Skeletal muscle cell (primary cell): ENCODE measurements around the gene ENDOD1.
"Not testable (repeated sequence)": the region's sequence is repeated elsewhere in the genome, so short reads cannot be mapped to it uniquely, and the experiment has no call there.

Experiments
- DNase-seq: peaks from one replicate; pipeline ENCODE4 v3.0.0-alpha.2; 2010; ENCODE audit warnings: low read depth
- H3K4me3 ChIP-seq: 2 replicates; pipeline ENCODE4 v1.5.1; 2011; ENCODE audit warnings: low read depth, mild to moderate bottlenecking, control low read depth, low read length, moderate library complexity

Gene ENDOD1

DNA sequence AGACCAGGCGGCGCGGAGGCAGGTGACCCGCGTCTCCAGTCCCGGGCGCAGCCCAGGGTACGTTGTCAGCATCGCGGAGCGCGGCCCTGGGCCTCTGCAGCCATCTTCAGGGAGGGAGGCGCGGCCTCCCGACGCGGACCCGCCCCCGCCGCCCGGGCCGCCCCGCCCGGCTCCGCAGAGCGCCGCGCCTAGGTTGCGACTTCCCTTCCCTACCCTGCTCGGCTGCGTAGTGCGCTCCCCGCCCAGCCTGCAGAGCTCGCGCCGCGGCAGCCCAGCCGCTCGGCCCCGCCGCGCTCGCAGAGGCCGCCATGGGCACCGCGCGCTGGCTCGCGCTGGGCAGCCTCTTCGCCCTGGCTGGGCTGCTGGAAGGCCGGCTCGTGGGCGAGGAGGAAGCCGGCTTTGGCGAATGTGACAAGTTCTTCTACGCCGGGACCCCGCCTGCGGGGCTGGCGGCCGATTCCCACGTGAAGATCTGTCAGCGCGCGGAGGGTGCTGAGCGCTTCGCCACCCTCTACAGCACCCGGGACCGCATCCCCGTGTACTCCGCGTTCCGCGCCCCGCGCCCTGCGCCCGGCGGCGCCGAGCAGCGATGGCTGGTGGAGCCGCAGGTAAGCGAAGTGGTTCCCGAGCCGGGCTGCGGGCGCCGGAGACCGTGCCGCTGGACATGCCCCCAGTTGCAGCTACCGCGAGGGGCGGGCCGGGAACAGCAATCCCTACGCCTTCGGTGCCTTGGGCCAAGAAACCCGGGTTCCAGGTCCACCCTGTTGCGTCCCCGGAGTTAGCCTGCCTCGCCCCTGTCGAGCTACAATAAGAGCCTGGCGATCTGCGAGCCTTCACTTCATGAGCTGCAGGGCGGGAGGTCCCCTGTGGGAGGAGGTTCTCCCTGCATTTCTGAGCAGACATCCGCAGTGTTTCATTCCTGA is at the start of gene ENDOD1:
Gene ENDOD1 (plus strand): TSS at position 227 of the 923 bp plus-strand sequence. CDS start 82 bp downstream, at position 309.
- H3K4me3 ChIP-seq: peak within 1 kb of the TSS; percentile 87
- peak; percentile 51 for DNase-seq

DNA sequence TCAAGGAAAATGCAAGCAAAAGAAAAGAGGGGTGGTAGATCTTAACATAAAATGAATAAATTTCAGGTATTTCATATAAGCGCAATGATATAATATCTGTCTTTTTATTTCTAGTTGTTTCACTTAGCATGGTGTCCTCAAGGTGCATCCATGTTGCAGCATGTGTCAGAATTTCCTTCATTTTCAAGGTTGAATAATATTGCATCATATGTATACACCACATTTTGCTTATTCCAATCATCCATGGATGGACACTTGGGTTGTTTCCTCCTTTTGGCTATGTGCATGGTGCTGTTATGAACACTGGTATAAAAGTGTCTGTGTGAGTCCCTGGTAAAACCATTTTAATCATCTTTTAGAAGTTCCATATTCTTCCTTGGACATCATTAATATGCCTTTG is 47.4 kb upstream of the ENDOD1 start:
- no peak for DNase-seq
- no peak overlapping the region for H3K4me3 ChIP-seq

DNA sequence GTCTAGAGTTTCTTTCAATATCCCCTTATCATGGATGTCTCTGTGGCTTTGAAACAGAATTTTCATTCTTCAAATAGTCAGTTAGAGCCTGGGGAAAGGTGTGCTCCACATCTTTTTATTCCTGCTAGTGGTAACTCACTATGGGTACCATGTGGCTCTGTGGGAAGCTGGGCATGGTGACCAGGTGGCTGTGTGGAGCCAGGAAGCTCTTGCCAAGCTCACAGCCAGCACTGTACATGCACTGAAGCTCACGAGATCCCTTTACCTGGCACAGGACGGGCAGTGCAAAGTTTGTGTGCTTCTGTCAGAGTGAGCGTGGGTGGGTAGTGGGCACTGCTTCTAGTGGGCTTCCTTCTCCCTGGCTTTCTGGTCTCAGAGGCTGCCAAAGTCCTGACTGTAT is 46.7 kb upstream of the ENDOD1 start:
- DNase-seq: no peak

GRCh38 chr11:95044010-95044409 is 45.6 kb upstream of the ENDOD1 start:
- DNase-seq: no peak

More for the DNA sequence above, 46.7 kb upstream of the ENDOD1 start:
- no peak overlapping the region for H3K4me3 ChIP-seq

GRCh38 chr11:95045812-95046211 is 43.8 kb upstream of the ENDOD1 start:
- no peak overlapping the region for H3K4me3 ChIP-seq
- no peak for DNase-seq

More at GRCh38 chr11:95044010-95044409, 45.6 kb upstream of the ENDOD1 start:
- no peak overlapping the region for H3K4me3 ChIP-seq

DNA sequence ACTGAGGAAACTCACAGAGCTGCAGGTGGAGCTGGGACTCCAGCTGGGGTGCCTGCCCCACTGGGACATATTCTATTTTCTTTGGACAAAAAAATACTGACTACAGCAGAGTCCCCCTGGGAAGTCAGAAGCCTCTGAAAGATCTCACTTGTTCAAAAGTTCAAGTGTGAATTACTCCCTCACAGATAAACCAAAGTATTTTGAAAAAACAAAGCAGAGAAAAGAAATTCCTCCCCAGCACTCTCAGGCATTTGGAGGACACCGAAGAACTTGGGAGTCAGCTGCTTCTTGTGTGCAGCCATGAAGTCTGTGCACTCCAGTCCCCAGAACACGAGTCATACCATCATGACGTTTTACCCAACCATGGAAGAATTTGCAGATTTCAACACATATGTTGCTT is 40.5 kb upstream of the ENDOD1 start, which contains the start of gene KDM4F:
Gene KDM4F (plus strand): TSS at position 301 of the 400 bp plus-strand sequence.
- not testable (repeated sequence) for DNase-seq, H3K4me3 ChIP-seq

DNA sequence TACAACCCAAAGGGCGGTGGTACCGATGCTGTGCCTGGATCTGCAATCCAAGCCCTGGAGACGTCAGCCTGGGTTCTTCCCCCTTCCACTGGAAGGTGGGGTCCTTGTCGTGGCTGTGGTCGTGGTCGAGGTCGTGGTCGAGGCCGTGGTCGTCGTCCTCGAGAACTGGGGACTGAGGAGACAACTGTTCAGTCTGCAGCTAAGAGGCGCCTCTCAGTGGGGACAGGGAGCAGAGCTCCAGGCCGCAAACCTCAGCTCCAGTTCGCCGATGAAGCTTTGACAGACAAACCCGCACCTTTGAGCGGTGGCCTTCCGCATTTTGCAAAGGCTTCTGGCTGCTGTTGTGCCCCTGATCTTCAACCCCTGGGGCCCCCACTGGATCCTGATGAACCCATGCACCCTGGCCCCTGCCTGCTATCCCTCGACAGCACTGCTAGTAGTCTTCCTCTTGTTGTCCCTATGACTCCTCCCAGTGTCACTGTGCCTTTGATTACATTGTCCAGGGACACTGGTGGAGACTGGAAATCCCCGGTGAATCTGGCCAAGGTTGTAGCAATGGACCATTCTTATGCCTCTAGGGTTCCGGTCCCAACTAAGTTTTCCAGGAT is 38.9 kb upstream of the ENDOD1 start:
- DNase-seq: no peak

DNA sequence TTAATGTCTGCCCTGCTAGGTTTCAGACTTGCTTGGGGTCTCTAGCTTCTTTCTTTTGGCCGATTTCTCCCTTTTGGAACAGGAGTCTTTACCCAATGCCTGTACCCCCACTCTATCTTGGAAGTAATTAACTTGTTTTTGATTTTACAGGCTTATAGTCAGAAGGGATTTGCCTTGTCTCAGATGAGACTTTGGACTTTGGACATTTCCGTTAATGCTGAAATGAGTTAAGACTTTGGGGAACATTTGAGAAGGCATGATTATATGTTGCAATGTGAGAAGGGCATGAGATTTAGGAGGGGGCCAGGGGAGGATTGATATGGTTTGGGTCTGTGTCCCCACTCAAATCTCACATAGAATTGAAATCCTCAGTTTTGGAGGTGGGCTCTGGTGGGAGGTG is 35.3 kb upstream of the ENDOD1 start:
- no peak for DNase-seq
- H3K4me3 ChIP-seq: no peak overlapping the region

More for the DNA sequence above, 38.9 kb upstream of the ENDOD1 start:
- no peak overlapping the region for H3K4me3 ChIP-seq

DNA sequence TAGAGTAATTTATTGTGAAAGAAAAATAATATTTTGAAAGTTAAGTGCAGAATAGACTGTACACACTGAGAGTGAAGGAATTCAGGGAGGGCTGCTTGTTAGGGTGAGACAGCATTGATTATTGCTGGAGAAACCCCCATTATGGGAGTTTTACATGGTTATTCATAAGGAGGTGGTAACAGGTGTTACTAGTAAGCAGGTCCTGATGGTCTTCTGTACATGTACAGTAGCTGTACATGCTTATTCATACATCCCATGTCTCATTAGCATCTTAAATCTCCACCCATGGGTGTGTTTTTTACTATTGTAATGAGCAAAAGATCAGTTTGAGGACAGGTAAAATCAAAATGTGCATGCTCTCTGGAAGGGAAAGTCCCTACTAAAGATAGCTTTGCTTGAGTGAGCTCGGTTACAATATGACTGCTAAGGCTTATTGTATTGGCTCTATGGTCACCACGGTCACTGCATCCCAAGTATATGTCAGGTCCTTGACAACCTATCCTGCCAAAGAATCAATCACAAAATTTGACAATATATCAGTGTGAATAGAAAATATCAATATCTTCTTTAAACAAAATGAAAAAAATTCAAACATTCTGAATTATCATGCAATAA is 34.3 kb upstream of the ENDOD1 start:
- no peak overlapping the region for H3K4me3 ChIP-seq
- no peak for DNase-seq

DNA sequence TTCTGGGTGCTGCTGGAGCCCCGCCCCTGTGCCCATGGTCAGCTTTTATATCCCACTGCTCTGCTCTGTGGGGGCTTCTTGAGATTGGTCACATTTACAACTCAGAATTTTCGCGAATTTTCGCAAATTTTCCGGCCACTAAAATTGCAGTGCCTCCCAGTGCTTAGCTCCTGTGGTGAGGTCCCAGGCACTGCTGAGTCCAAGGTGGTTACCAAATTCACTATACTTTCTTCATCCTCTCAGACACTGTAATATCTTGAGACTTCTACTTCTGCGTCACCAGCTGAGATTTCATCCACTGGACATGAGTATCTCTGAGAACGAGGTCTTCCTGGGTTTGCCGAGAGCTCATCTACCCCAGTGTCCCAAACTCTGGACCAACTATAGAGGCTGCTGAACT is 31.7 kb upstream of the ENDOD1 start:
- no peak overlapping the region for H3K4me3 ChIP-seq
- no peak for DNase-seq

- H3K4me3 ChIP-seq: no peak overlapping the region
- no peak for DNase-seq
Measured at GRCh38 chr11:95058621-95059020, 31.0 kb upstream of the ENDOD1 start.

- DNase-seq: no peak
- H3K4me3 ChIP-seq: no peak overlapping the region
Measured at GRCh38 chr11:95059046-95059445, 30.6 kb upstream of the ENDOD1 start.

DNA sequence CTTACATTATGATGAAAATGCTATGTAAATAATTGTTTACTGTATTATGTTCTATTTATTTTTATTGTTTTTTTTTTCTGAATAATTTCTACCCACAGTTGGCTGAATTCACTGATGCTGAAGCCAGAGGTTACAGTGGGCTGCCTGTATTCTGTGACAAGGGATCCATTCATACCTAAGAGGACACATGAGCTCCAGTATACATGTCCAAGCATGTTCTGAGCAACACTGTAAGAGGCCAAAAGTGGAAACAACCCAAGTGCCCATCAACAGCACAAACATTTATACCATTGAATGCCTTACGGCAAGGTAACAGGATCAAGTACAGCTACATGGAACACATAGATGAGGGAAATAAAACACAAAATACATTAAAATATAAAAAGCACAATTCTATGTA is 24.3 kb upstream of the ENDOD1 start:
- DNase-seq: no peak

GRCh38 chr11:95066716-95067038 is 23.0 kb upstream of the ENDOD1 start, which contains the start of gene SRSF8:
Gene SRSF8 (plus strand): TSS chr11:95066919. CDS start chr11:95067227, 308 bp downstream.
- peak within 1 kb of the TSS; percentile 86 for H3K4me3 ChIP-seq
- no peak for DNase-seq

More for the DNA sequence above, 24.3 kb upstream of the ENDOD1 start:
- no peak overlapping the region for H3K4me3 ChIP-seq

- DNase-seq: no peak
- H3K4me3 ChIP-seq: peak overlapping the region; percentile 86
Measured at GRCh38 chr11:95067039-95067840, 22.4 kb upstream of the ENDOD1 start.

DNA sequence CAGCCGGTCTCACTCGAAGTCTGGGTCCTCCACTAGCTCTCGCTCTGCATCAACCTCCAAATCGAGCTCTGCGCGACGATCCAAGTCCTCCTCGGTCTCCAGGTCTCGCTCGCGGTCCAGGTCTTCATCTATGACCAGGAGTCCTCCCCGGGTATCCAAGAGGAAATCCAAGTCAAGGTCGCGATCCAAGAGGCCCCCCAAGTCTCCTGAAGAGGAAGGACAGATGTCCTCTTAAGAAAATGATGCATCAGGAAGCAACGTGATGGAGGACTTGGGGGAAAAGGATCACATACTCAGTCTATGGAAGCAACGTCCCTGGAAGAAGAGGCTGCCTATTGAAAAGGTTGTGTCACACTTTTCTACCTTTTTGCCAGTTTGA is 21.8 kb upstream of the ENDOD1 start:
- H3K4me3 ChIP-seq: peak overlapping the region; percentile 86
- no peak for DNase-seq

GRCh38 chr11:95068549-95068948 is 21.1 kb upstream of the ENDOD1 start:
- peak; percentile 84 for DNase-seq
- peak overlapping the region; percentile 86 for H3K4me3 ChIP-seq

DNA sequence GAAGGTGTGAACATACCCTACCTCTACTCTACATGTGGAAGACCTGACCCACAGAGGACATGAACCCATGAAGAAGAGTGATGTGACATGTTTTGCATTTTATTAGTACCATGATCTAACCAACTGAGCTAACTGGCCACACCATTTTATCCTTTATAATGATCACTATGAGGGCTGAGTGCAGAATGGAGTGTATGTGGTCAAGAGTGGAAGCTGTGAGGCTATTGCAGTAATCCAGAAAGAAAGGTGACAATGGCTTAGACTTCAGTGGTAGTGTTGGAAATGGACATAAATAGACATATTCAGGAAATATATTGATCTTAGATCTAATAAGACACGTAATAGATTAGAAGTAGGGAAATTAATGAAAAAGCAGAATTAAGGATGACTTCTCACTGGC is 19.2 kb upstream of the ENDOD1 start:
- DNase-seq: no peak
- H3K4me3 ChIP-seq: no peak overlapping the region

- DNase-seq: no peak
- no peak overlapping the region for H3K4me3 ChIP-seq
Measured at GRCh38 chr11:95072948-95073347, 16.7 kb upstream of the ENDOD1 start.
